Stomach (tissue), 9 donors: Measurements from ENCODE around the gene AP4B1. TPM values are rescaled to one million over a fixed set of nuclear protein-coding genes. Genes with fewer than 3 reads are reported as not detected.

Source experiments
- DNase-seq, 2 donors: peaks; one replicate each; pipeline versions ENCODE4 v3.0.0 to v3.0.0-alpha.2; 2013 to 2019
- H3K27ac ChIP-seq, 5 donors: fragments of 200-600 bp in 4 of 5; sonication (generic) in 4 of 5; one replicate each; pipeline ENCODE4 v1.5.1; 2013 to 2019; ENCODE audit warnings: mild to moderate bottlenecking in 1 of 5, moderate library complexity in 1 of 5
- H3K27me3 ChIP-seq, 3 donors: fragments of 200-600 bp; sonication (generic); one replicate each; pipeline ENCODE4 v1.5.1; 2017 to 2019; ENCODE audit warnings: mixed run types in 1 of 3
- H3K36me3 ChIP-seq, 4 donors: fragments of 200-600 bp; sonication (generic); 1 replicate in 3 of 4; 2 replicates in 1 of 4; pipeline ENCODE4 v1.5.1; 2016 to 2019
- H3K4me1 ChIP-seq, 4 donors: fragments of 200-600 bp; sonication (generic); one replicate each; pipeline ENCODE4 v1.5.1; 2016 to 2019
- H3K4me3 ChIP-seq, 4 donors: fragments of 200-600 bp; sonication (generic) in 3 of 4; one replicate each; pipeline ENCODE4 v1.5.1; 2016 to 2019; ENCODE audit warnings: mild to moderate bottlenecking in 1 of 4
- H3K9me3 ChIP-seq, 4 donors: fragments of 200-600 bp; sonication (generic); one replicate each; pipeline ENCODE4 v1.5.1; 2016 to 2019
- EP300 ChIP-seq: sonication (generic); formaldehyde crosslinking; IDR thresholded peaks from one replicate; pipeline ENCODE4 v1.6.1; 2017; ENCODE audit warnings: antibody characterized with exemption
- POLR2A ChIP-seq, 4 donors: fragments of 450-650 bp; IDR thresholded peaks; one replicate each; pipeline ENCODE4 v1.6.1; 2016; ENCODE audit warnings: antibody characterized with exemption in 4 of 4, control low read depth in 2 of 4, mild to moderate bottlenecking in 1 of 4, moderate library complexity in 1 of 4
- POLR2AphosphoS5 ChIP-seq, 3 donors: sonication (generic); formaldehyde crosslinking; IDR thresholded peaks; one replicate each; pipeline ENCODE4 v1.6.1; 2016; ENCODE audit warnings: antibody characterized with exemption in 3 of 3
- whole genome bisulfite sequencing, 5 donors: extraction: QIAGEN DNeasy Blood & Tissue Kit in 3 of 5; methylation state at CpG; one replicate each; pipeline versions ENCODE4 v1.1.5 to v1.1.7; 2013 to 2018; 5-methylcytosine and 5-hydroxymethylcytosine counted together
- intact Hi-C: fragments of 100-400 bp; cut with DNase I; formaldehyde crosslinking; loops from one replicate; pipeline ENCODE4 v1.15.1; 2023; ENCODE audit warnings: low total_unique reads
- polyA plus RNA-seq, 3 donors: library from polyadenylated mRNA; stranded (reverse); fragments of 200-250 nt; gene quantifications; one replicate each; pipeline ENCODE4 v1.2.3, GENCODE V29; 2013
- total RNA-seq, 5 donors: library from RNA; depleted of rRNA; stranded (reverse); fragments of >200 nt; gene quantifications; one replicate each; pipeline versions ENCODE4 v1.1.0 to v1.2.3, GENCODE V29; 2014 to 2016
- TF ChIP-seq, protein P1 (sequence below), 7 experiments: fragments of 450-650 bp in 4 of 7; fragments of 200-600 bp in 3 of 7; sonication (generic) in 3 of 7; IDR thresholded peaks; one replicate each; pipeline ENCODE4 v1.5.1; 2016 to 2019; ENCODE audit warnings: antibody characterized with exemption in 7 of 7, control low read depth in 2 of 7, mild to moderate bottlenecking in 1 of 7
- donor health status: healthy with polysubstance abuse.
- donor health status: Bipolar disorder and iron deficiency.
- donor health status: healthy.

Gene AP4B1
- total and polyA plus RNA-seq, 8 donors, result 4.0 to 34.0 (median 11.7) TPM

DNA sequence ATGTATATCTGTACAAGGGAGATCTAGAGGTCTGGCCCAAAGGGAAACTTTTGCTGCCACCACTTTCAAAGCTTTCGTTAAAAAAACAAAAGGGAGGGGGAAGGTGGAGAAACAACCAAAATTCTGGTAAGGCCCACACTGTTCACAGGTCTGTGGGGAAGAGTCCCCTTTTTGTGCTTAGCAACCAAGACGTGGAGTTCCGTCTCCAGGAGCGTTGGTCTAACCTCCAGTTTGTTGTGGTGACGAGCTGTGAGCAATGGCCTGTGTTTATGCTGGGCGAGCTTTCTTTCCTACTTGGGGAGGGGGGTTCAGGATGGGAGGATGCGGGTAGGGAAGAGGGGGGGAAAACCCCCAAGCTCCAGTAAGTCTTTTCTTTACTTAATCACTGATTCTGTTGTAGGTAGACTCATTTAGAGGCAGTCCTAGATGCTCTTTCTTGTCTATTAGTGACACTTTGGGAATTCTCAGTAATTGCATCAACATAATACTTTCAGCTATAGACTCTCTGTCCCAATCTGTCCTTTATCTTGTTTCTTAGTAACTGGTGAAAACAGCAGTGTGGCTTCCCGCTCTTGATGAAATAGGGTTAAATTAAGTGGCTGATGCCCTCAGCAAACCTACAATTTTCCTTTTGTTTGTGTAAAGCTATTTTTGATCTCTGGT lies 26.0 kb upstream of the AP4B1 start:
- intact Hi-C loops, result no loop called here
- peak overlapping the region; percentile 89 to 99 (median 92) for H3K4me3 ChIP-seq
- DNase-seq, result peak in 1 of 2 donors; percentile 89
- H3K9me3 ChIP-seq, result no peaks in the 10 kb centered on the region
- peaks cover 34 to 66% (median 50%) of the 10 kb centered on the region in 4 donors for H3K4me1 ChIP-seq
- H3K27me3 ChIP-seq, result no peaks in the 10 kb centered on the region
- no peaks in the 10 kb centered on the region for H3K36me3 ChIP-seq
- WGBS, 5 donors, result 0 to 1% (median 1%) methylated on average over 8 of the region's 8 CpGs
- TF ChIP-seq POLR2AphosphoS5 (IDR thresholded peaks at IDR 0.05) (no peak), EP300 (no peak), POLR2A (IDR thresholded peaks at IDR 0.05) (no peak)
- TF ChIP-seq, protein P1, sequence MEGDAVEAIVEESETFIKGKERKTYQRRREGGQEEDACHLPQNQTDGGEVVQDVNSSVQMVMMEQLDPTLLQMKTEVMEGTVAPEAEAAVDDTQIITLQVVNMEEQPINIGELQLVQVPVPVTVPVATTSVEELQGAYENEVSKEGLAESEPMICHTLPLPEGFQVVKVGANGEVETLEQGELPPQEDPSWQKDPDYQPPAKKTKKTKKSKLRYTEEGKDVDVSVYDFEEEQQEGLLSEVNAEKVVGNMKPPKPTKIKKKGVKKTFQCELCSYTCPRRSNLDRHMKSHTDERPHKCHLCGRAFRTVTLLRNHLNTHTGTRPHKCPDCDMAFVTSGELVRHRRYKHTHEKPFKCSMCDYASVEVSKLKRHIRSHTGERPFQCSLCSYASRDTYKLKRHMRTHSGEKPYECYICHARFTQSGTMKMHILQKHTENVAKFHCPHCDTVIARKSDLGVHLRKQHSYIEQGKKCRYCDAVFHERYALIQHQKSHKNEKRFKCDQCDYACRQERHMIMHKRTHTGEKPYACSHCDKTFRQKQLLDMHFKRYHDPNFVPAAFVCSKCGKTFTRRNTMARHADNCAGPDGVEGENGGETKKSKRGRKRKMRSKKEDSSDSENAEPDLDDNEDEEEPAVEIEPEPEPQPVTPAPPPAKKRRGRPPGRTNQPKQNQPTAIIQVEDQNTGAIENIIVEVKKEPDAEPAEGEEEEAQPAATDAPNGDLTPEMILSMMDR (IDR thresholded peaks at IDR 0.05), result no peak
- peak overlapping the region; percentile 93 to 99 (median 97) for H3K27ac ChIP-seq

DNA sequence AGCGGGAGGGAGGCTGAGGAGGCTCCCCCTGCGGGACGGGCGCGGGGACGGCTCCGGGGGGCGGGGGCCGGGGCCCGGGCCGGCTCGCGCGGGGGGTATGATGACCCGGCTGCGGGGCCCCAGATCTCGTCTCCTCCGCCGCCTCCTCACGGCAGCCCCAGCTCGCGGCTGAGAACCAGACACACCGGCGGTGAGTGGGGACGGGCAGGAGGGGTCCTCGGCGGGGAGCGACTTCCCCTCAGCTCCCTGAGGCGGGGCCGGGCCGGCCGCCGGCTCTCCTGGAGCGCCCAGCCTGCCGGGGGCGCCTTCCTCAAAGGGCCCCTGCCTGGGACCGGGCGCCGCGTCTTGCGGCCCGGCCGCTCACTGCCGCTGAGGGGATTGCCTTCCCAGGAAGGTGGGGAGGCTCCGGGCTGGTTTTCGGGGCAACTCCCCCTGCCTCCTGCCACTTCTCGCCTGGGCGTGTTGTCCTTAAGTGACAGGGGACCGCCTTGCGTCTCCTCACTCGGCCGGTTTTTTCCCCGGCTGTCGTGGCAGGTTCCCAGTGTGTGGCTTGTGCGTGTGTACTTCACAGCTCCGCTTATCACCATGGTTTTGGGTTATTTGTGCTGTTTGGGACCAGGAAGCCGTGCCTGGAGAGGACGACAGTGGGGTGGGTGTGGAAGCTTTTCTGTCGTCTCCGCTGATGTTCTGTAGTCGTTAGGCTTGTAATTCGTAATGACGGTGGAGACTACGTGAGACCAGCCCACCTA lies 25.3 kb upstream of the AP4B1 start:
- peaks cover 34 to 60% (median 50%) of the 10 kb centered on the region in 4 donors for H3K4me1 ChIP-seq
- H3K36me3 ChIP-seq, result no peaks in the 10 kb centered on the region
- TF ChIP-seq EP300 (no peak), POLR2AphosphoS5 (IDR thresholded peaks at IDR 0.05) (peak in 1 of 3 donors; percentile 16)
- 0 to 1% (median 0%) methylated on average over 28 to 64 of the region's 64 CpGs for WGBS, 5 donors
- intact Hi-C loops, result no loop called here
- peak; percentile 63 to 86 for DNase-seq
- H3K27ac ChIP-seq, result peak overlapping the region; percentile 93 to 99 (median 97)
- H3K4me3 ChIP-seq, result peak overlapping the region; percentile 89 to 99 (median 92)
- H3K9me3 ChIP-seq, result no peaks in the 10 kb centered on the region
- H3K27me3 ChIP-seq, result no peaks in the 10 kb centered on the region

DNA sequence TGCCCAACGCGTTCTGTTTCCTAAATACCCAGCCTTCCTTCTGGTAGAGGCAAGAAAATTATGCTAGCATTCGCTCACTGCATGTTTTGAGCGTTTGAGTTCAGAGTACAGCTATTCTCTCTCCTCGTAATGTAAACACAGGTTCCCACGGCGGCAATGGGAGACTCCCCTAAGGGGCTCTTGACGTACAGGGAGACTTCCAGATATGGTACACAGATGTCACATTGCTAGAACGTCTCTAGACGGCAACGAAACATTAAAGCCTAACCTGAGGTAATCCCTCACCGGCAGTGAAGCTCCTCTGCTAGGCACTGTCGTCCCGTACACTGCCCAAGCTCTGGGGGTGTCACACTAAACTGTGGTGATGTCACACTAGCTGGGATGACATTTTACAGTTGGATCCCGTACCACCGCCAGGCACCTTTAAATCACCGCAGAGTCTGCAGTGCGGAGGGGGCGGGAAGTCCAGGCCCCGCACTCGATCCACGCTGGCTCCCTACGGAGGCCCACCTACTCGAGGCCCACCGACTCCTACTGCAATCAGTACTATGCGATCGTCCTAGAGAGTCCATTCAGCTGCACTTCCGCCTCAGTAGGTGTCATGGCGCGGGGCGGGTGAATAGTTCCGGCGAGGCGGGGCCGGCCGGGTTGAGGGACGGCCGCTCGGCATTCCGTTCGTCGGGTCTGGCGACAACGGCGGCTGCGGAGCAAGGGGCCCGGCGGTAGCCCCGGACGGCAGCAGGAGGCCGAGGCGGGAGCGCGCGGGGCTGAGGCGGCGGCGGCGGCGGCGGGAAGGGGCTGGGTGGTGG lies 24.5 kb upstream of the AP4B1 start, which contains the start of gene HIPK1:
TSS of gene HIPK1 (plus strand) at position 384 of the 809 bp plus-strand sequence.
- peak; percentile 95 to 98 for DNase-seq
- no peaks in the 10 kb centered on the region for H3K36me3 ChIP-seq
- no peaks in the 10 kb centered on the region for H3K9me3 ChIP-seq
- intact Hi-C loops, result no loop called here
- H3K4me1 ChIP-seq, result peaks cover 34 to 53% (median 48%) of the 10 kb centered on the region in 4 donors
- TF ChIP-seq POLR2A (IDR thresholded peaks at IDR 0.05) (peak in 2 of 4 donors; percentile 9 to 12), EP300 (no peak), POLR2AphosphoS5 (IDR thresholded peaks at IDR 0.05) (peak; percentile 76 to 91 (median 90))
- TF ChIP-seq, protein P1 (IDR thresholded peaks at IDR 0.05), result peak in 2 of 7 experiments; percentile 16 to 24
- WGBS, 5 donors, result 0 to 1% (median 1%) methylated on average over 39 to 61 of the region's 61 CpGs
- H3K27ac ChIP-seq, result peak within 1 kb of the TSS; percentile 93 to 99 (median 97)
- H3K4me3 ChIP-seq, result peak within 1 kb of the TSS; percentile 89 to 99 (median 92)
- H3K27me3 ChIP-seq, result no peaks in the 10 kb centered on the region

DNA sequence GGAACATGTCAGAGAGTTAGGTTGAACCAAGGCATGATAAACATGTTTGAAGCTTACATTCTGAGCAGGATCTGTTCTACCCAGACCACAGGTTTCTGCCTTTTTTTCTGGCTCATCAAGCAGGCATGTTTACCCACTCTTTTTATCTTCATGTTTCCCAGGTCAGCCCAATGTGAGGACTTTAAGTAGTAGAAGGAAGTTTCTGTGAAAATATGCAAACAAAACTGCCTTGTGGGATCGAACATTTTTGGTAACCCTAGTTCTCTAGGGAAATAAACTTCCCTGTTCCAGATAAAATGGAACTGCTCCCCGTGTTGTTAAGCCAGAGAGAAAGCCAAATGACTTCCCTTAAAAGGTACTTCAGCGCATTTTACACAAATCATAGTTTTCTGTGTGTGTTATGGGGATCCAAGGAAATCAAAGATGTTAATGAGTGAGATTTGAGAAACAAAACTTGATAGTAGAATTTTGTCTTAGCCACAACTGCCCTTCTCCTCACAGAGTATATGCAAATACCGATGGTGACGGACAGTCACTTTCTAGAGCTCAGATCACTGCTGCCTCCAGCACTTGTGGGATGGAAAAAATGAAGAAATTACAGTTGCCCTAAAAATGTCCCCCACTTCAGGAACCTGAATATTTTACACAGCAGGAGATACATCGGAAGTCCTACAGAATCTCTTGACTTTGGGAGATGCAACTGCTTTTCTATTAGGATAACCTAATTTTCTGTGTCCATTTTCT lies 23.8 kb upstream of the AP4B1 start:
- no peaks in the 10 kb centered on the region for H3K27me3 ChIP-seq
- H3K4me1 ChIP-seq, result peaks cover 34 to 45% (median 41%) of the 10 kb centered on the region in 4 donors
- peak overlapping the region; percentile 93 to 99 (median 97) for H3K27ac ChIP-seq
- no peaks in the 10 kb centered on the region for H3K36me3 ChIP-seq
- peak overlapping the region; percentile 89 to 99 (median 92) for H3K4me3 ChIP-seq
- WGBS, 5 donors, result 5 to 15% (median 13%) methylated on average over 6 of the region's 6 CpGs
- peak in 1 of 2 donors; percentile 58 for DNase-seq
- H3K9me3 ChIP-seq, result no peaks in the 10 kb centered on the region
- intact Hi-C loops, result no loop called here
- TF ChIP-seq EP300 (no peak), POLR2A (IDR thresholded peaks at IDR 0.05) (no peak), POLR2AphosphoS5 (IDR thresholded peaks at IDR 0.05) (no peak)
- TF ChIP-seq, protein P1 (IDR thresholded peaks at IDR 0.05), result no peak
